IMR-90 (cell line): ENCODE measurements around the gene SLC38A5. TPM values are rescaled to one million over a fixed set of nuclear protein-coding genes. Genes with fewer than 3 reads are reported as not detected.
A peak's percentile ranks its signal among the peaks of the same experiment; 100 is the strongest.

ENCODE experiments used
- ATAC-seq: fragments of 200-7000 bp; cut with Tn5 transposase; 2 replicates; pipeline ENCODE4 v1.9.1; 2020; ENCODE audit warnings: low read depth, mild to moderate bottlenecking, moderate library complexity
- BruUV-seq: library from RNA; stranded (reverse); fragments of 400-500 nt; replicated peaks from 2 replicates; lab custom pipeline; 2021; lab: Mats Ljungman, UMichigan
- CTCF ChIA-PET: fragments of 300-600 bp; formaldehyde crosslinking; extraction: SDS; loops from one replicate; lab custom pipeline; 2021; ENCODE audit warnings: antibody characterized with exemption; lab: Yijun Ruan, JAX
- POLR2A ChIA-PET: fragments of 300-600 bp; sonication (Branson Sonifier 250); formaldehyde crosslinking; loops from one replicate; lab custom pipeline; 2022; ENCODE audit warnings: antibody characterized with exemption; ENCODE audit not compliant: unreplicated experiment; lab: Charles Lee
- DNase-seq: peaks from one replicate; pipeline ENCODE4 v3.0.0; 2013
- H2AFZ ChIP-seq: replicated peaks from 2 replicates; pipeline ENCODE3; 2013; ENCODE audit warnings: low read length, mild to moderate bottlenecking; ENCODE audit not compliant: poor library complexity
- H2AK5ac ChIP-seq: 2 replicates; pipeline ENCODE4 v1.6.1; 2013; ENCODE audit warnings: low read depth, low read length, inconsistent platforms
- H2AK9ac ChIP-seq: replicated peaks from 2 replicates; pipeline ENCODE3; 2013; ENCODE audit warnings: mild to moderate bottlenecking, low read depth, low read length, moderate library complexity; ENCODE audit not compliant: poor library complexity
- H2BK120ac ChIP-seq: 2 replicates; pipeline ENCODE4 v1.6.1; 2013; ENCODE audit warnings: low read depth, low read length, inconsistent platforms
- H2BK15ac ChIP-seq: 3 replicates; pipeline ENCODE4 v1.6.1; 2013; ENCODE audit warnings: low read depth, low read length, inconsistent platforms
- H2BK20ac ChIP-seq: 2 replicates; pipeline ENCODE4 v1.6.1; 2013; ENCODE audit warnings: low read depth, mild to moderate bottlenecking, inconsistent platforms, low read length, moderate library complexity
- H2BK5ac ChIP-seq: 2 replicates; pipeline ENCODE4 v1.6.1; 2013; ENCODE audit warnings: mild to moderate bottlenecking, low read depth, low read length, inconsistent platforms; ENCODE audit not compliant: poor library complexity, severe bottlenecking
- H3K14ac ChIP-seq: replicated peaks from 2 replicates; pipeline ENCODE4 v1.6.1; 2013; ENCODE audit warnings: low read depth, low read length, inconsistent platforms
- H3K18ac ChIP-seq: 2 replicates; pipeline ENCODE4 v1.6.1; 2013; ENCODE audit warnings: low read depth, low read length, control low read depth
- H3K23ac ChIP-seq: 2 replicates; pipeline ENCODE4 v1.6.1; 2013; ENCODE audit warnings: low read depth, low read length, inconsistent platforms
- H3K27ac ChIP-seq: 2 replicates; pipeline ENCODE4 v1.5.1; 2013; ENCODE audit warnings: mild to moderate bottlenecking, control low read depth, low read length; ENCODE audit not compliant: insufficient read depth
- H3K27me3 ChIP-seq: 2 replicates; pipeline ENCODE4 v1.6.1; 2013; ENCODE audit warnings: low read length; ENCODE audit not compliant: control insufficient read depth, insufficient read depth
- H3K36me3 ChIP-seq: 2 replicates; pipeline ENCODE4 v1.6.1; 2013; ENCODE audit warnings: low read length, mixed read lengths; ENCODE audit not compliant: control insufficient read depth, insufficient read depth
- H3K4ac ChIP-seq: 2 replicates; pipeline ENCODE4 v1.6.1; 2013; ENCODE audit warnings: low read depth, low read length, inconsistent platforms
- H3K4me1 ChIP-seq: 2 replicates; pipeline ENCODE4 v1.6.1; 2013; ENCODE audit warnings: low read length, mixed read lengths; ENCODE audit not compliant: control insufficient read depth, insufficient read depth
- H3K4me2 ChIP-seq: 2 replicates; pipeline ENCODE4 v1.6.1; 2013; ENCODE audit warnings: low read depth, mild to moderate bottlenecking, control low read depth, low read length, moderate library complexity
- H3K4me3 ChIP-seq: 2 replicates; pipeline ENCODE4 v1.5.1; 2013; ENCODE audit warnings: low read depth, mild to moderate bottlenecking, control low read depth, low read length, moderate library complexity; ENCODE audit not compliant: insufficient read depth
- H3K56ac ChIP-seq: 2 replicates; pipeline ENCODE4 v1.6.1; 2013; ENCODE audit warnings: low read length, inconsistent platforms; ENCODE audit not compliant: insufficient read depth; ENCODE audit errors: extremely low read depth
- H3K79me1 ChIP-seq, 2 experiments: 2 replicates each; pipeline ENCODE4 v1.6.1; 2013; ENCODE audit warnings: low read length in 2 of 2, inconsistent platforms in 1 of 2, low read depth in 1 of 2
- H3K9ac ChIP-seq: 2 replicates; pipeline ENCODE4 v1.6.1; 2013; ENCODE audit warnings: low read depth, low read length, control low read depth
- H3K9me1 ChIP-seq: 2 replicates; pipeline ENCODE4 v1.6.1; 2013; ENCODE audit warnings: low read length, inconsistent platforms; ENCODE audit not compliant: insufficient read depth
- H3K9me3 ChIP-seq: 2 replicates; pipeline ENCODE4 v1.6.1; 2013; ENCODE audit warnings: low read length; ENCODE audit not compliant: control insufficient read depth, insufficient read depth
- H4K20me1 ChIP-seq: 2 replicates; pipeline ENCODE4 v1.6.1; 2013; ENCODE audit warnings: low read length, inconsistent platforms; ENCODE audit not compliant: insufficient read depth
- H4K5ac ChIP-seq: 2 replicates; pipeline ENCODE4 v1.6.1; 2013; ENCODE audit warnings: mild to moderate bottlenecking, low read depth, low read length, control low read depth
- H4K8ac ChIP-seq, 2 experiments: 2 replicates each; pipeline ENCODE4 v1.6.1; 2013; ENCODE audit warnings: low read depth in 2 of 2, low read length in 2 of 2, control low read depth in 1 of 2, inconsistent platforms in 1 of 2
- H4K91ac ChIP-seq: 2 replicates; pipeline ENCODE4 v1.6.1; 2013; ENCODE audit warnings: low read depth, low read length, inconsistent platforms; ENCODE audit not compliant: insufficient read depth
- BHLHE40 ChIP-seq: fragments of 150-350 bp; IDR thresholded peaks from 2 replicates; pipeline ENCODE4 v1.6.1; 2016; ENCODE audit warnings: mild to moderate bottlenecking, low read depth, low read length
- CEBPB ChIP-seq: IDR thresholded peaks from 2 replicates; pipeline ENCODE4 v1.6.1; 2012; ENCODE audit warnings: low read depth, low read length, improper control_type of control experiment
- CHD1 ChIP-seq: IDR thresholded peaks from 2 replicates; pipeline ENCODE4 v1.6.1; 2012; ENCODE audit warnings: low read depth, low read length, improper control_type of control experiment
- ELK1 ChIP-seq: fragments of 150-350 bp; IDR thresholded peaks from 2 replicates; pipeline ENCODE4 v1.6.1; 2016; ENCODE audit warnings: low read depth, mild to moderate bottlenecking, low read length, moderate library complexity, borderline replicate concordance
- FOS ChIP-seq: fragments of 150-350 bp; IDR thresholded peaks from 2 replicates; pipeline ENCODE4 v1.6.1; 2016; ENCODE audit warnings: low read depth, low read length
- MAFK ChIP-seq: IDR thresholded peaks from 2 replicates; pipeline ENCODE4 v1.6.1; 2012; ENCODE audit warnings: low read depth, low read length, improper control_type of control experiment
- NFE2L2 ChIP-seq: fragments of 150-350 bp; IDR thresholded peaks from 2 replicates; pipeline ENCODE4 v1.6.1; 2016; ENCODE audit warnings: low read depth, mild to moderate bottlenecking, low read length
- POLR2A ChIP-seq: IDR thresholded peaks from 2 replicates; pipeline ENCODE4 v1.6.1; 2012; ENCODE audit warnings: mild to moderate bottlenecking, low read depth, low read length
- RCOR1 ChIP-seq: IDR thresholded peaks from 2 replicates; pipeline ENCODE4 v1.6.1; 2012; ENCODE audit warnings: mild to moderate bottlenecking, low read length, improper control_type of control experiment; ENCODE audit not compliant: insufficient replicate concordance
- RFX5 ChIP-seq: IDR thresholded peaks from 2 replicates; pipeline ENCODE4 v1.8.0; 2012; ENCODE audit warnings: low read depth, mild to moderate bottlenecking, low read length, moderate library complexity
- SMC3 ChIP-seq: fragments of 150-350 bp; IDR thresholded peaks from 2 replicates; pipeline ENCODE4 v1.6.1; 2016; ENCODE audit warnings: low read depth, mild to moderate bottlenecking, antibody characterized with exemption, low read length, moderate library complexity
- USF2 ChIP-seq: fragments of 150-350 bp; IDR thresholded peaks from 2 replicates; pipeline ENCODE4 v1.6.1; 2017; ENCODE audit warnings: mild to moderate bottlenecking, antibody characterized with exemption, low read length, low read depth
- WGBS, 2 experiments: methylation state at CpG; one replicate each; pipeline versions ENCODE4 v1.1.5 to v1.1.7; 2013; ENCODE audit warnings: missing lambda C conversion rate in 2 of 2; ENCODE audit not compliant: insufficient read length in 1 of 2; ENCODE audit errors: extremely low coverage in 2 of 2; 5-methylcytosine and 5-hydroxymethylcytosine counted together
- dilution Hi-C: fragments of 300-500 bp; cut with HindIII; formaldehyde crosslinking; loops from one replicate; pipeline ENCODE4 v1.14.3; 2018; ENCODE audit warnings: low sequenced_read_pairs; ENCODE audit not compliant: unreplicated experiment
- in situ Hi-C: fragments of 300-500 bp; cut with MboI; formaldehyde crosslinking; loops from 3 replicates; pipeline ENCODE4 v1.14.3; 2019; ENCODE audit warnings: low sequenced_read_pairs, inconsistent platforms, mixed read lengths
- intact Hi-C: fragments of 100-400 bp; cut with micrococcal nuclease; formaldehyde crosslinking; loops from 2 replicates; pipeline ENCODE4 v1.10.0; 2022
- polyA plus RNA-seq, 3 experiments: library from polyadenylated mRNA; depleted of rRNA; stranded (reverse); fragments of >200 nt; gene quantifications; 2 replicates each; pipeline ENCODE4 v1.2.3, GENCODE V29; 2012; ENCODE audit warnings: low replicate concordance in 1 of 3
- total RNA-seq: library from RNA; depleted of rRNA; stranded (reverse); fragments of >200 nt; gene quantifications from 2 replicates; pipeline ENCODE4 v1.2.3, GENCODE V29; 2012

Gene SLC38A5
- total and polyA plus RNA-seq, 2 of the 4 experiments (the other 2 are of a cell fraction) = 12.2 to 20.4 TPM

GRCh38 chrX:48468693-48469691, 1.1 kb downstream of the SLC38A5 start:
- ChIA-PET CTCF (interaction anchor here (0.5 to 0.6 kb wide), 2 partner anchors 18 to 25 kb away, joined by 3 to 4 read pairs; no protein-coding TSS in a partner anchor), POLR2A (no interaction called here)
- ATAC-seq (no peak), DNase-seq (no peak)
- H2BK5ac ChIP-seq = no peak overlapping the region
- no peak overlapping the region; a peak in 2 of 4 replicates for H4K8ac ChIP-seq
- TF ChIP-seq RFX5 = no peak
- TF ChIP-seq MAFK = no peak
- TF ChIP-seq BHLHE40 = no peak
- no peak for TF ChIP-seq NFE2L2
- TF ChIP-seq SMC3 = no peak
- TF ChIP-seq RCOR1 = no peak
- no peak for TF ChIP-seq USF2
- TF ChIP-seq CHD1 = no peak
- TF ChIP-seq FOS = no peak
- no peak for TF ChIP-seq POLR2A
- no peak for TF ChIP-seq CEBPB
- TF ChIP-seq ELK1 = no peak
- H3K4me2 ChIP-seq = no peak overlapping the region; the same call in 1 of the 2 replicates
- H2AK9ac ChIP-seq = no peak overlapping the region
- no peaks in the 10 kb centered on the region for H3K79me1 ChIP-seq
- H4K20me1 ChIP-seq = no peaks in the 10 kb centered on the region
- H4K91ac ChIP-seq = peak overlapping the region; percentile 32; the same call in 1 of the 2 replicates
- H4K5ac ChIP-seq = no peak overlapping the region
- no peak overlapping the region for H3K18ac ChIP-seq
- peaks cover 12% of the 10 kb centered on the region; the same call in 1 of the 2 replicates for H3K4me1 ChIP-seq
- no peak overlapping the region for H2BK120ac ChIP-seq
- H3K9me1 ChIP-seq = peaks cover 5% of the 10 kb centered on the region; the same call in 1 of the 2 replicates
- no peak overlapping the region for H3K4me3 ChIP-seq
- H2BK20ac ChIP-seq = no peak overlapping the region
- no peak overlapping the region for H3K9ac ChIP-seq
- H3K14ac ChIP-seq = no peak overlapping the region
- BruUV-seq = no TSS peak
- no peaks in the 10 kb centered on the region for H3K36me3 ChIP-seq
- dilution Hi-C loops (no loop called here), in situ Hi-C loops (no loop called here), intact Hi-C loops (no loop called here)
- H3K27ac ChIP-seq = no peak overlapping the region
- 31% methylated on average over 3 of the region's 23 CpGs; no CpG with 5 or more reads in 1 of the 2 experiments for WGBS, 2 experiments
- no peak overlapping the region; the same call in 1 of the 2 replicates for H2AK5ac ChIP-seq
- H3K9me3 ChIP-seq = no peaks in the 10 kb centered on the region
- H3K4ac ChIP-seq = no peak overlapping the region
- H3K56ac ChIP-seq = no peak overlapping the region
- peak overlapping the region; percentile 34 for H2AFZ ChIP-seq
- peaks cover 4% of the 10 kb centered on the region; the same call in 1 of the 2 replicates for H3K27me3 ChIP-seq
- H2BK15ac ChIP-seq = no peak overlapping the region
- no peak overlapping the region for H3K23ac ChIP-seq
